22Rv1 (cell line): ENCODE data around the gene ANXA3.

Experiments used
- CTCF ChIP-seq: fragments of 450-650 bp; IDR thresholded peaks from 2 replicates; pipeline ENCODE4 v1.5.1; 2017; ENCODE audit warnings: mild to moderate bottlenecking
- ZFX ChIP-seq: fragments of 450-650 bp; IDR thresholded peaks from 2 replicates; pipeline ENCODE4 v1.6.1; 2017; ENCODE audit warnings: antibody characterized with exemption, borderline replicate concordance

GRCh38 chr4:78624048-78624447 lies 72.5 kb downstream of the ANXA3 start:
- TF ChIP-seq CTCF (no peak), ZFX (no peak)
